HepG2 (cell line): ENCODE data around the gene NFE2L1. TPM values are rescaled to one million over a fixed set of nuclear protein-coding genes. Genes with fewer than 3 reads are reported as not detected.

Experiments used
- EP300 ChIP-seq, 3 experiments: sonication (generic) in 1 of 3; formaldehyde crosslinking in 1 of 3; IDR thresholded peaks; 2 replicates each; pipeline versions ENCODE4 v1.5.1 to v1.6.1; 2011 to 2020; ENCODE audit warnings: low read depth in 2 of 3, low read length in 2 of 3, borderline replicate concordance in 1 of 3, improper control_type of control experiment in 1 of 3, mild to moderate bottlenecking in 1 of 3, missing genetic modification reagents in 1 of 3, moderate library complexity in 1 of 3
- GFI1 ChIP-seq: sonication (generic); formaldehyde crosslinking; IDR thresholded peaks from 2 replicates; pipeline ENCODE4 v1.5.0; 2020; ENCODE audit warnings: missing genetic modification reagents, mild to moderate bottlenecking, borderline replicate concordance
- GTF2F1 ChIP-seq: fragments of 150-350 bp; IDR thresholded peaks from 2 replicates; pipeline ENCODE4 v1.6.1; 2014; ENCODE audit warnings: low read length
- IRF2 ChIP-seq: IDR thresholded peaks from 2 replicates; pipeline ENCODE4 v1.6.1; 2018; ENCODE audit warnings: missing genetic modification reagents, missing compliant biosample characterization
- JUND ChIP-seq: sonication (generic); formaldehyde crosslinking; IDR thresholded peaks from 2 replicates; pipeline ENCODE4 v1.8.0; 2022; ENCODE audit warnings: mild to moderate bottlenecking, missing genetic modification reagents
- KDM1A ChIP-seq: IDR thresholded peaks from 2 replicates; pipeline ENCODE4 v1.6.1; 2016; ENCODE audit warnings: missing compliant biosample characterization
- LCORL ChIP-seq, 2 experiments: fragments of 450-650 bp in 1 of 2; sonication (generic) in 1 of 2; formaldehyde crosslinking in 1 of 2; IDR thresholded peaks; 2 replicates each; pipeline versions ENCODE4 v1.5.0 to v1.6.1; 2017 to 2020; ENCODE audit warnings: antibody characterized with exemption in 1 of 2, missing genetic modification reagents in 1 of 2
- MAF1 ChIP-seq: sonication (generic); formaldehyde crosslinking; IDR thresholded peaks from 2 replicates; pipeline ENCODE4 v1.5.0; 2020; ENCODE audit warnings: missing genetic modification reagents, borderline replicate concordance
- NFIC ChIP-seq: IDR thresholded peaks from 2 replicates; pipeline ENCODE4 v1.6.1; 2012; ENCODE audit warnings: mild to moderate bottlenecking, low read length, inconsistent platforms
- PCBP2 ChIP-seq: fragments of 200-400 bp; formaldehyde crosslinking; optimal IDR thresholded peaks from 2 replicates; pipeline ENCODE3; 2018; ENCODE audit warnings: low read length, low read depth; ENCODE audit not compliant: poor library complexity, severe bottlenecking
- RAD21 ChIP-seq: fragments of 450-650 bp; formaldehyde crosslinking; IDR thresholded peaks from 2 replicates; pipeline ENCODE4 v1.5.0; 2020; ENCODE audit warnings: mild to moderate bottlenecking
- RBFOX2 ChIP-seq: fragments of 200-400 bp; formaldehyde crosslinking; IDR thresholded peaks from 2 replicates; pipeline ENCODE4 v1.6.1; 2017; ENCODE audit warnings: low read depth, mild to moderate bottlenecking, low read length
- RBM22 ChIP-seq: fragments of 200-400 bp; formaldehyde crosslinking; optimal IDR thresholded peaks from 2 replicates; pipeline ENCODE3; 2017; ENCODE audit warnings: mild to moderate bottlenecking, low read length, moderate library complexity
- RNF2 ChIP-seq: fragments of 450-650 bp; conservative IDR thresholded peaks from 2 replicates; pipeline ENCODE4 v1.6.1; 2016; ENCODE audit warnings: low read depth
- SMAD9 ChIP-seq: sonication (generic); formaldehyde crosslinking; IDR thresholded peaks from 2 replicates; pipeline ENCODE4 v1.5.1; 2020; ENCODE audit warnings: mild to moderate bottlenecking, missing genetic modification reagents
- TBX2 ChIP-seq: sonication (generic); formaldehyde crosslinking; IDR thresholded peaks from 2 replicates; pipeline ENCODE4 v1.5.0; 2020; ENCODE audit warnings: missing genetic modification reagents, mild to moderate bottlenecking, borderline replicate concordance
- TSC22D2 ChIP-seq: sonication (generic); formaldehyde crosslinking; IDR thresholded peaks from 2 replicates; pipeline ENCODE4 v1.5.1; 2020; ENCODE audit warnings: missing genetic modification reagents, mild to moderate bottlenecking, borderline replicate concordance
- YEATS4 ChIP-seq: sonication (generic); formaldehyde crosslinking; IDR thresholded peaks from 2 replicates; pipeline ENCODE4 v1.4.0; 2020; ENCODE audit warnings: missing genetic modification reagents, borderline replicate concordance
- ZNF775 ChIP-seq: sonication (generic); formaldehyde crosslinking; IDR thresholded peaks from 2 replicates; pipeline ENCODE4 v1.4.0; 2020; ENCODE audit warnings: missing genetic modification reagents, mild to moderate bottlenecking, moderate library complexity, borderline replicate concordance
- polyA plus RNA-seq, 8 experiments: library from polyadenylated mRNA; depleted of rRNA in 3 of 8; stranded (reverse) in 7 of 8; unstranded in 1 of 8; fragments of >200 nt; fragmentation: Illumina TruSeq in 4 of 8; extraction: Trizol in 4 of 8; gene quantifications; 2 replicates each; pipeline versions ENCODE4 v1.2.1 to v1.2.3, GENCODE V29; 2011 to 2016; ENCODE audit warnings: low read depth in 4 of 8, missing spikeins in 1 of 8, mixed read lengths in 1 of 8; ENCODE audit not compliant: insufficient read depth in 1 of 8
- total RNA-seq, 5 experiments: library from RNA; depleted of rRNA; stranded (reverse); fragments of >200 nt; fragmentation: Illumina TruSeq; extraction: Trizol; gene quantifications; 2 replicates each; pipeline ENCODE4 v1.2.3, GENCODE V29; 2016; ENCODE audit warnings: low read depth in 1 of 5
- TF ChIP-seq, protein P1 (sequence below): sonication (generic); formaldehyde crosslinking; IDR thresholded peaks from 2 replicates; pipeline ENCODE4 v1.8.1; 2023; ENCODE audit warnings: missing genetic modification reagents, mild to moderate bottlenecking, borderline replicate concordance
- TF ChIP-seq, protein P2 (sequence below): sonication (generic); formaldehyde crosslinking; IDR thresholded peaks from 2 replicates; pipeline ENCODE4 v1.8.1; 2023; ENCODE audit warnings: mild to moderate bottlenecking, missing genetic modification reagents, borderline replicate concordance
- TF ChIP-seq, protein P3 (sequence below): sonication (generic); formaldehyde crosslinking; IDR thresholded peaks from 2 replicates; pipeline ENCODE4 v1.8.0; 2022; ENCODE audit warnings: missing genetic modification reagents, mild to moderate bottlenecking, inconsistent platforms, borderline replicate concordance
- TF ChIP-seq, protein P4 (sequence below): sonication (generic); formaldehyde crosslinking; IDR thresholded peaks from 2 replicates; pipeline ENCODE4 v1.8.0; 2022; ENCODE audit warnings: mild to moderate bottlenecking, missing genetic modification reagents; ENCODE audit not compliant: insufficient replicate concordance
- TF ChIP-seq, protein P5 (sequence below): IDR thresholded peaks from 2 replicates; pipeline ENCODE4 v1.6.1; 2016; ENCODE audit warnings: missing genetic modification reagents, missing compliant biosample characterization
- TF ChIP-seq, protein P6 (sequence below): sonication (generic); formaldehyde crosslinking; IDR thresholded peaks from 2 replicates; pipeline ENCODE4 v1.4.0; 2020; ENCODE audit warnings: mild to moderate bottlenecking, low read depth, missing genetic modification reagents

The NFE2L1 gene
- total and polyA plus RNA-seq, 2 of the 13 experiments (the other 11 are each of a cell fraction or from before 2014, with no cell fraction given) = 67.0 to 234 TPM

DNA sequence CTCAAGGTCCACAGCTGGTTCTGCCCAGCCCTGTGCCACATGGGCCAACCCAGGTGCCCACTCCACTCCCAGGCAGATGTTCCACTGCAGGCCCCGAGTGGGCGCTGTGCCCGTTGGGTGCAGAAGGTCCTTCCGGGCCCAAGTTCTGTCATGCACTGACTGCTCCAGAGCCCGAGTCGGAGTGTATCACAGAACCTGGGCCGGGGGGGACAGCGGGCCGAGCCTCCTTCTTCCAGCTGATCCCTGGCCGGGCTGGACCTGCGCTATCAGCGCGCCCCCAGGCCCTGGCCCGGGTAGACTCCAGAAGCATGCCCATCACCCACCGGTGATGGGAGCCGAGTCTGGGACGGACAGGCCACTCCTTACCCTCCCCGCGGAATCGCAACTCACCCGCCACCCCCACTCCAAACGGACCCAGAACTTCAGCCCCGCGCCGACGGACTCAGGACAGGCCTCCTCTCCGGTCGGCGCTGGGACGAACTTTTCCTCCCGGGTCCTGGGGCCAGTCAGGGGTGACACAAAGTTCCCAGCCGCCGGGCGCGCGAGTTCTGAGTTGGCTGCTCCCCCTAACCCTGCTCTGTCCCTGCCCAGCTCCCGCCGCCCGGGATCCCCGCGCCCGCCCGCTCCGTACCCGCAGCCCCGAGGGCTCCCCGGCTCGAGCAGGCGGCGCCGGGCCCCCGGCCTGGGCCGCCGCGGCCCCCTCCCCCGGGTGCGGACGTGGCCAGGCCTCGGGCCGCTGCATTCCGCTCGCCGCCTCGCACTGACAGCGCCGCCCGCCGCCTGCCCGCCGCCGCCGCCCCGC, 10.9 kb upstream of the NFE2L1 start, which contains the start of gene COPZ2 (continued):
- TF ChIP-seq LCORL (IDR thresholded peaks at IDR 0.05) (no peak), LCORL (CRISPR knock-in tag; IDR thresholded peaks at IDR 0.05) (peak; percentile 77), YEATS4 (CRISPR knock-in tag) (no peak), GTF2F1 (no peak), PCBP2 (no peak), TSC22D2 (CRISPR knock-in tag) (no peak), RNF2 (no peak; the same call in 1 of the 2 replicates), RBFOX2 (no peak), RAD21 (peak; percentile 75), SMAD9 (peak; percentile 78; the same call in 1 of the 2 replicates), JUND (CRISPR knock-in tag) (no peak), RBM22 (no peak), IRF2 (CRISPR knock-in tag) (0 out of 2 replicates have a peak, but pooled peaks have one; percentile 25), KDM1A (CRISPR knock-in tag) (no peak), EP300 (IDR thresholded peaks at IDR 0.05; ENCODE audit: low read depth in 2 of 2, low read length in 2 of 2) (no peak), EP300 (CRISPR knock-in tag; IDR thresholded peaks at IDR 0.05; ENCODE audit: borderline replicate concordance) (no peak), TBX2 (CRISPR knock-in tag) (peak; percentile 35; the same call in 1 of the 2 replicates), GFI1 (CRISPR knock-in tag) (no peak), ZNF775 (no peak), MAF1 (CRISPR knock-in tag) (no peak), NFIC (no peak)
- TF ChIP-seq, protein P1, sequence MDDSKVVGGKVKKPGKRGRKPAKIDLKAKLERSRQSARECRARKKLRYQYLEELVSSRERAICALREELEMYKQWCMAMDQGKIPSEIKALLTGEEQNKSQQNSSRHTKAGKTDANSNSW = 0 out of 2 replicates have a peak, but pooled peaks have one; percentile 39
- TF ChIP-seq, protein P2, sequence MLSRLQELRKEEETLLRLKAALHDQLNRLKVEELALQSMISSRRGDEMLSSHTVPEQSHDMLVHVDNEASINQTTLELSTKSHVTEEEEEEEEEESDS (CRISPR knock-in tag) = no peak
- TF ChIP-seq, protein P3, sequence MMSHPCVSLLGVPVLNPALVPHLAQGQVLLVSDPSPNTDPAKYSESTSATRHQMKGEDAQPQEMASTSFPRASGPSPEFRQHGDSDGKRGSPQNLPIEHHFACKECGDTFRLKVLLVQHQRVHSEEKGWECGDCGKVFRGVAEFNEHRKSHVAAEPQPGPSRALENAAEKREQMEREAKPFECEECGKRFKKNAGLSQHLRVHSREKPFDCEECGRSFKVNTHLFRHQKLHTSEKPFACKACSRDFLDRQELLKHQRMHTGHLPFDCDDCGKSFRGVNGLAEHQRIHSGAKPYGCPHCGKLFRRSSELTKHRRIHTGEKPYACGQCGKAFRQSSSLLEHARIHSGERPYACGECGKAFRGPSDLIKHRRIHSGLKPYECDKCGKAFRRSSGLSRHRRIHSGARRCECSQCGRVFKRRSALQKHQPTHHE (CRISPR knock-in tag) = 0 out of 2 replicates have a peak, but pooled peaks have one; percentile 25
- TF ChIP-seq, protein P4, sequence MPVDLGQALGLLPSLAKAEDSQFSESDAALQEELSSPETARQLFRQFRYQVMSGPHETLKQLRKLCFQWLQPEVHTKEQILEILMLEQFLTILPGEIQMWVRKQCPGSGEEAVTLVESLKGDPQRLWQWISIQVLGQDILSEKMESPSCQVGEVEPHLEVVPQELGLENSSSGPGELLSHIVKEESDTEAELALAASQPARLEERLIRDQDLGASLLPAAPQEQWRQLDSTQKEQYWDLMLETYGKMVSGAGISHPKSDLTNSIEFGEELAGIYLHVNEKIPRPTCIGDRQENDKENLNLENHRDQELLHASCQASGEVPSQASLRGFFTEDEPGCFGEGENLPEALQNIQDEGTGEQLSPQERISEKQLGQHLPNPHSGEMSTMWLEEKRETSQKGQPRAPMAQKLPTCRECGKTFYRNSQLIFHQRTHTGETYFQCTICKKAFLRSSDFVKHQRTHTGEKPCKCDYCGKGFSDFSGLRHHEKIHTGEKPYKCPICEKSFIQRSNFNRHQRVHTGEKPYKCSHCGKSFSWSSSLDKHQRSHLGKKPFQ (CRISPR knock-in tag) = no peak
- TF ChIP-seq, protein P5, sequence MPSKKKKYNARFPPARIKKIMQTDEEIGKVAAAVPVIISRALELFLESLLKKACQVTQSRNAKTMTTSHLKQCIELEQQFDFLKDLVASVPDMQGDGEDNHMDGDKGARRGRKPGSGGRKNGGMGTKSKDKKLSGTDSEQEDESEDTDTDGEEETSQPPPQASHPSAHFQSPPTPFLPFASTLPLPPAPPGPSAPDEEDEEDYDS (CRISPR knock-in tag) = no peak
- TF ChIP-seq, protein P6, sequence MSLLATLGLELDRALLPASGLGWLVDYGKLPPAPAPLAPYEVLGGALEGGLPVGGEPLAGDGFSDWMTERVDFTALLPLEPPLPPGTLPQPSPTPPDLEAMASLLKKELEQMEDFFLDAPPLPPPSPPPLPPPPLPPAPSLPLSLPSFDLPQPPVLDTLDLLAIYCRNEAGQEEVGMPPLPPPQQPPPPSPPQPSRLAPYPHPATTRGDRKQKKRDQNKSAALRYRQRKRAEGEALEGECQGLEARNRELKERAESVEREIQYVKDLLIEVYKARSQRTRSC = no peak
